ENCODE results near the gene ZFAND6.

Gene ZFAND6

GRCh38 chr15:80175436-80175835, 116.0 kb downstream of the ZFAND6 start:
- peaks cover 2% of the 10 kb centered on the region for H3K36me3 ChIP-seq (replicated peaks)
- no peak overlapping the region for H3K27ac ChIP-seq
- no peak overlapping the region for H3K4me3 ChIP-seq (ENCODE audit: low read depth, low read length)
- TF ChIP-seq, protein P1, sequence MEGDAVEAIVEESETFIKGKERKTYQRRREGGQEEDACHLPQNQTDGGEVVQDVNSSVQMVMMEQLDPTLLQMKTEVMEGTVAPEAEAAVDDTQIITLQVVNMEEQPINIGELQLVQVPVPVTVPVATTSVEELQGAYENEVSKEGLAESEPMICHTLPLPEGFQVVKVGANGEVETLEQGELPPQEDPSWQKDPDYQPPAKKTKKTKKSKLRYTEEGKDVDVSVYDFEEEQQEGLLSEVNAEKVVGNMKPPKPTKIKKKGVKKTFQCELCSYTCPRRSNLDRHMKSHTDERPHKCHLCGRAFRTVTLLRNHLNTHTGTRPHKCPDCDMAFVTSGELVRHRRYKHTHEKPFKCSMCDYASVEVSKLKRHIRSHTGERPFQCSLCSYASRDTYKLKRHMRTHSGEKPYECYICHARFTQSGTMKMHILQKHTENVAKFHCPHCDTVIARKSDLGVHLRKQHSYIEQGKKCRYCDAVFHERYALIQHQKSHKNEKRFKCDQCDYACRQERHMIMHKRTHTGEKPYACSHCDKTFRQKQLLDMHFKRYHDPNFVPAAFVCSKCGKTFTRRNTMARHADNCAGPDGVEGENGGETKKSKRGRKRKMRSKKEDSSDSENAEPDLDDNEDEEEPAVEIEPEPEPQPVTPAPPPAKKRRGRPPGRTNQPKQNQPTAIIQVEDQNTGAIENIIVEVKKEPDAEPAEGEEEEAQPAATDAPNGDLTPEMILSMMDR (IDR thresholded peaks at IDR 0.05; ENCODE audit: low read depth, low read length, missing control alignments), result no peak
- in situ Hi-C loops (cut with HindIII; ENCODE audit: low pct_ligation_motif_present, low sequenced_read_pairs), result no loop called here
- H3K27me3 ChIP-seq (replicated peaks), result no peaks in the 10 kb centered on the region
- no peak for DNase-seq

- H3K36me3 ChIP-seq (replicated peaks), result peaks cover 2% of the 10 kb centered on the region
- no peak for DNase-seq
- in situ Hi-C loops (cut with HindIII; ENCODE audit: low pct_ligation_motif_present, low sequenced_read_pairs), result no loop called here
These were observed 117.0 kb downstream of the ZFAND6 start for GRCh38 chr15:80176443-80176842.

GRCh38 chr15:80177156-80177555, 117.7 kb downstream of the ZFAND6 start:
- TF ChIP-seq, protein P1 (IDR thresholded peaks at IDR 0.05; ENCODE audit: low read depth, low read length, missing control alignments), result no peak
- peaks cover 2% of the 10 kb centered on the region for H3K36me3 ChIP-seq (replicated peaks)
- no peak for DNase-seq
- H3K4me3 ChIP-seq (ENCODE audit: low read depth, low read length), result no peak overlapping the region
- no peak overlapping the region for H3K27ac ChIP-seq
- in situ Hi-C loops (cut with HindIII; ENCODE audit: low pct_ligation_motif_present, low sequenced_read_pairs), result no loop called here
- no peaks in the 10 kb centered on the region for H3K27me3 ChIP-seq (replicated peaks)

More at GRCh38 chr15:80176443-80176842, 117.0 kb downstream of the ZFAND6 start:
- no peak overlapping the region for H3K4me3 ChIP-seq (ENCODE audit: low read depth, low read length)
- H3K27me3 ChIP-seq (replicated peaks), result no peaks in the 10 kb centered on the region
- H3K27ac ChIP-seq, result no peak overlapping the region
- TF ChIP-seq, protein P1 (IDR thresholded peaks at IDR 0.05; ENCODE audit: low read depth, low read length, missing control alignments), result no peak

DNA sequence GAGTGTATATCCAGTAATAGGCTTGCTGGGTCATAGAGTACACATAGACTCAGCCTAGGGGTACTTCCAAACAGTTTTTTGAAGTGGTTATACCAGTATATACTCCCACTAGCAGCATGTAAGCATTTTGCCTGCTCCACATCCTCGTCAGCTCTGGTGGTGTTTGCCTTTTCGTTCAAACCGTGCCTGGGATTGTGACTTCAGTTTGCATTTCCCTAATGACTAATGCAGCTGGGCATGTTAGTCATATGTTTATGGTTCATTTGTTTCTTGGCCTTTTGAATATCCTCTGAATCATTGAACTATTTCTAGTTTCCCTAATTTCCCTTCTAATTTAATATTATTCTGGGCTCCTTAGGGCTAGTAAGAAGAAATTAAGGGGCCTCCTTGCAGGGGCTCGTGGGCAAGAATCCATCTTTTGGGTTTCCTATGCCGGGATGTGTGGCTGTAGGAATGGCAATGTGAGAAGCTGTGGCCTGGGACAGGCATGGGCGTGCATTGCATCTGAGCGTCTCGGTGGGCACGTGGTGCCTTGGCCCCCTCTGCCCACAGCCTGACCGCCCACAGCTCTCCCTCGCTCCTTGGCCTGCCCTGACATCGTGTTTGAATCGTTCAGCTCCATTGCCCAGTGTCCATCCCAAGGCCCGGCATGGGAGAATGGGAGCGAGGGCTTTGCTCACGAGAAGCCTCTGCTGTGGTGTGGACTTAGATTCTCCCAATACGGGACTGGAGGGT, 119.7 kb downstream of the ZFAND6 start:
- no peaks in the 10 kb centered on the region for H3K27me3 ChIP-seq (replicated peaks)
- in situ Hi-C loops (cut with HindIII; ENCODE audit: low pct_ligation_motif_present, low sequenced_read_pairs), result no loop called here
- DNase-seq, result peak; percentile 90
- TF ChIP-seq, protein P1 (IDR thresholded peaks at IDR 0.05; ENCODE audit: low read depth, low read length, missing control alignments), result no peak
- no peaks in the 10 kb centered on the region for H3K36me3 ChIP-seq (replicated peaks)
- H3K4me3 ChIP-seq (ENCODE audit: low read depth, low read length), result no peak overlapping the region
- H3K27ac ChIP-seq, result peak overlapping the region; percentile 27

DNA sequence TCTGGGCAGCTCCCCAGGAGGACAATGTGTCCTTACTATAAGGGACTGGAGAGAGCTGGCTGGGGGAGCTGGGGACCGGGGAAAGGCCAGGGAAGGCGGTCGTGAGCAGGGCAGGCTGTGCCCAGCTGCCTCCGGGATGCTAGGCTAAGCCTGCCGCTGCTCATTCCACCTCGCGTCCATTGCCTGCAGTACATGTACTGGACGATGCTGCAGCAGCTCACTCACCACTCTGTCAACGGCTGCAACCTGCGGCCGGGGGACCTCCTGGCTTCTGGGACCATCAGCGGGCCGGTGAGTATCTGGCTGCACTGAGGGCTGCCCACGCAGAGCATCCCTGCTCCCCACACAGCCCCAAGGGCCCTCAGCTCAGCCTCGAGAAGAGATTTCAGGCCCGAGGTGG, 120.5 kb downstream of the ZFAND6 start:
- no peak for DNase-seq
- TF ChIP-seq, protein P1 (IDR thresholded peaks at IDR 0.05; ENCODE audit: low read depth, low read length, missing control alignments), result no peak
- no peaks in the 10 kb centered on the region for H3K36me3 ChIP-seq (replicated peaks)
- H3K4me3 ChIP-seq (ENCODE audit: low read depth, low read length), result no peak overlapping the region
- no peaks in the 10 kb centered on the region for H3K27me3 ChIP-seq (replicated peaks)
- in situ Hi-C loops (cut with HindIII; ENCODE audit: low pct_ligation_motif_present, low sequenced_read_pairs), result no loop called here
- no peak overlapping the region for H3K27ac ChIP-seq

- Histone ChIP-seq H3K36me3 (replicated peaks) (peaks cover 3% of the 10 kb centered on the region), H3K27me3 (replicated peaks) (no peaks in the 10 kb centered on the region), H3K27ac (no peak overlapping the region), H3K4me3 (ENCODE audit: low read depth, low read length) (no peak overlapping the region)
- in situ Hi-C loops (cut with HindIII; ENCODE audit: low pct_ligation_motif_present, low sequenced_read_pairs), result no loop called here
- no peak for DNase-seq
- TF ChIP-seq, protein P1 (IDR thresholded peaks at IDR 0.05; ENCODE audit: low read depth, low read length, missing control alignments), result peak; percentile 13
These were observed 121.0 kb downstream of the ZFAND6 start for GRCh38 chr15:80180468-80180867.
